ENCODE results near the gene SLC6A4.
"Not testable (repeated sequence)": the region's sequence is repeated elsewhere in the genome, so short reads cannot be mapped to it uniquely, and the experiment has no call there.

The SLC6A4 gene

DNA sequence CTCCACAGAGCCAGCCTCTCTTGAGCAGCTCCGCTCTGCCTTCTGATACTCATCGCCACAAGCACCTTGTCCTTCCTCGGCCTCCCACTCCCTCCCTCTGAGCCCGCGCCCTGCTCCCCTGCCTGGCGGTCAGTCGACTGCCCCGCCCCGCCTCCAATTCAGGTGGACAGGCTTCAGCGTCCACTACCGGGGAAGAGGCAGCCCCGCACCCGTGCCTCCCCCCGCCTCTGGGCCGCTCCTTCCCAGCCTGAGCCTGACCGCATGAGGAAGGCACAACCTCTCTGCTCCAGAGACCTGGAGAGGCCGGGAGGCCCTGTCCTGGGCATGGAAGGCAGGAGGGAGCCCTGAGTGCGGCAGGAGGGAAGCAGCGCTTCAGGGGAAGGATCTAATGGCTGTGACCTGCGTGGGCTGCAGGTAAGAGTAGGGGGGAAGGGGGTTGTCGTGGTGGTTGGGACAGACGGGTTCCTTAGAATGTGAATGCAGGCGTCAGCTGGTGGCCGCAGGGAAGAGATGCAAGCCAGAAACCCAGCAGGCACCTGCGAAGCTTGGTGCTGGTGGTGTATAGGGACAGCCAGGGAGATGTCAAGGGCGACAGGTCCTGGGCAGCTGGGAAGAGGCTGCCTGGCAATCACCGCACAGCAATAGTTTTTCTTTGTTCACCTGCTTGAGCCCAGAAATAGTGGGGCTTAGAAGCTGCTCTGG lies 3.0 kb upstream of the SLC6A4 start:
- DNase-seq: no peak

DNA sequence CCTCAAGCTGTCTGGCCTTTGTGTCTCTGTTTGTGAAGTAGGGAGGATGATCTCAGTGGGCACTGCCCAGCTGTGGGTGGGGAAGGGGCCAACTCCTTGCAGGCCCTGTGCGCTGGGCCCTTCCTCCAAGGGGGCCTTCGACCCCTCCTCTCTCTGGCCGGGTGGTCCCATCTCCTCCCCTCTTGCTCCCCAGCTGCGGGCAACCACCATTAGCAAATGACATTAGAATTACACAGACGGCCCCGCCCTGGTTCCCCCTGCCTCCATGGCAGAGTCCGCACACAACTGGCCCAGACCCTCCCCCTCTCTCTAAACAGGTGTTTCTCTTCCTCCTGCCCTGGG lies 2.5 kb upstream of the SLC6A4 start:
- DNase-seq: no peak

DNA sequence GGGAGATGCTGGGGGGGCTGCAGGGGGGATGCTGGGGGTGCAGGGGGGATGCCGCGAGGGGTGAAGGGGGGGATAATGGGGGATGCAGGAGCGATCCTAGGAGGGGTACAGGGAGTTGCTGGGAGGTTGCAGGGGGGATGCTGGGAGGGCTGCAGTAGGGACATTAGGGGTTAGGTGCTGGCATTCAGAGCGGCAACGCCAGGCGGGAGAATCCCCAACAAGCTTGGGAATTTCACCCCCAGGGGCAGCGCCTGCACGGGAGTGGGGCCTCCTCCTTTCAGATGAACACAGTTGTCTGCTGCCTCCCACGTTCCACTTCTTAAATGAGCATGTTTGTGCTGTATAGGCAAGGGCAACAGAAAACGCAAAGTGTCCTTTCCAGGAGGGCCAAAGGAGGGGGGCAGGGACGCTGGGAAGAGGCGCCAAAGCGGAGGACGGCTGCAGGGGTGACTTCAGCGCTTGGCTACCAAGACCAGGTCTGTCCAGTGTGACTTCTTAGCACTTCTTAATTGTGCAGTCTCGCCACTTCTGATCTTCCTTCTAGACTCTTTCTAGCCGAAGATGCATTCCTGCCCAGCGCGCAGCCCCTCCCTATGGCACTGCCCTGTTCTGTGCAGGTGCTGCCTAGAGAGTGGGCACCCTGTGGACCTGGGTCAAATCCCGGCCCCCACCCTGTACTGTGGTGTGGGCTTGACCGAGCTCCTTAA lies 2.0 kb upstream of the SLC6A4 start:
- no peak for DNase-seq

DNA sequence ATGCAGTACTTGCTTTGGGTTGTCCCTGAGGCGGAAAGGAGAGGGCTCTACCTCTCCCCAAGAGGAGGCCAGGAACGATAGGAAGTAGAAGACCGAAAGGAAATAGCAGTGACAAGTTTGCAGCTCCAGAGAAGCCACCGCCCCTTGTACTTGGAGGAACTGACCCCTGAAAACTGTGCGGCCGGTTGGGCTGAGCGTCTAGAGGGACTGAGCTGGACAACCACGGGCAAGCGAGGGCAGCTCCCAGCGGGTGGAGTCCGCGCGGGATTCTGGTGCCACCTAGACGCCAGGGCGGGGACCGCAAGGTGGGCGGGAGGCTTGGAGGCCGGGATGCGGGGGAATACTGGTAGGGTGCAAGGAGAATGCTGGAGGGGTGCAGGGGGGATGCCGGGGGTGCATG lies 1.3 kb upstream of the SLC6A4 start:
- no peak for DNase-seq

DNA sequence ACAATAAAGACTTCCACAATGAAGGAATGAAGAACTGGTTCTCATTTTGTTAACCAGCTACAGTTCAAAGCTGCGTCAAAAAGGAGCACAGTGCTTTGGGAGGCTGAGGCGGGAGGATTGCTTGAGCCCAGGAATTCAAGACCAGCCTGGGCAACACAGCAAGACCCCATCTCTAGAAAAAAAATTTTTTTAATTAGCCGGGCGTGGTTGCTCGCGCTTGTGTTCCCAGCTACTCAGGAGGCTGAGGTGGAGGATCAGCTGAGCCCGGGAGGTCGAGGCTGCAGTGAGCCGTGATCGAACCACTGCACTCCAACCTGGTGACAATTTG lies 764 bp upstream of the SLC6A4 start:
- no peak for DNase-seq

DNA sequence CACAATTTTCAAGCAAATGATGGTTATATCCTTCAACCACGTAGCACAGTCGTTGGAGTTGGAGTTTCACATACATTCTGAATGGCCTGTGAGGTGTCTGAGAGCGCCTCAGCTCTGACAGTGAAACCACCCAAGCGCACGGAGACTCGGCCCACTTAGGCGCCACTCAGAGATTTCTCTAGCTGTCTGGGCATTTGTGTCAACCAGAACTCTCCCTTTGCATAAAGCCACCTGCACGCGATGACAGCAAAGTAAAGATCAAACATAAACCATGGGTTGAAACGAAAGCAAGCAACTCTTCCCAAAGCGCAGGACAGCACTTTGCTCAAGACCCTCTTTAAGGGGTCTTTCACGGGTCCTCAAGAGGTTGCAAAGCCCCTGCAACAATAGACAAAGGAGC lies 533 bp downstream of the SLC6A4 start:
- no peak for DNase-seq

DNA sequence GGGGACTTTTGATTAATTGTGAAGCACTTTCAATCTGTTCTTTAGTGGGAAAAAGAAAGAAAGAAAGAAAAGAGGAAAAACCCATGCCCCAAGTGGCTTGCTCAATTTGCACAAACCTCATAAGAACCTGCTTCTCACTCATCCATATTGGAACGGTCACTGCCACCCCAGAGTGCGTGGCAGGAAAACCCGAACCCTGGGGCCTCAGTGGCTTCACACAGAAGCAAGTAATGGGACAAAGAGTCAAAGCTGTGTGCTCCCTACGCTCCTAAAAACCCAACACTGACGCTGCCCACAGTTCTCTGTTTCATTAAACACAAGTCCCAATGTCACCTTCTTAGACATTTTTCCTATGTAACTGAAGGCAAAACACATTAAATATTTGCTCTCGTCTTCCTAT lies 1.2 kb downstream of the SLC6A4 start:
- no peak for DNase-seq

DNA sequence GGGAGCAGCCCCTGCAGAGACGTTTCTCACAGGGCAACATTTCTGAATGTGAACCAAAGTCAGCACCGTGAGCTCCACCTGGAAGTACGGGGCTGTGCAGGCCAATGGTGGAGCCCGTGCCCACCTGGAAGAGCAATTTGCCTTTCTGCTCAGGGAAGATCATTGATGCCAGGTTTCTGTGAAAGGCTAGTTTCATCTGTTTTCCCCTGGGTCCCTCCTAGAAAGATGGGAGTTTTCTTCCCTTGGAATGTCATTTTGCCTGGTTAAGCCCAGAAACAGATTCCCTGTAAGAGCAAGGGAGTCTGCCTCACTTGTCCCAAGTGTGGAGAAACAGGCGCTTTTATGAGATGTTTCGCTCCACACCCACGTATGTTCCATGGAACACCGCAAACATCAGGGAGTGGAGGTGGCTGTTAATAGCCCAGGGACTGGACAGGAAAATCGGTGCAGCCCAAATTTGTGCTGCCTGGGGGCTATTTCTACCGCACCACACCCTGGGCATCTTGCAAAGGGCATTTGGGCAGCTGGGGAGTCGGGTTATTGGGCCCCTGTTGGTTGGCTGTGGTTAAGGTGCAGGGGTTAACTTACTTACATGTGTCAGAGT lies 2.6 kb downstream of the SLC6A4 start:
- no peak for DNase-seq

DNA sequence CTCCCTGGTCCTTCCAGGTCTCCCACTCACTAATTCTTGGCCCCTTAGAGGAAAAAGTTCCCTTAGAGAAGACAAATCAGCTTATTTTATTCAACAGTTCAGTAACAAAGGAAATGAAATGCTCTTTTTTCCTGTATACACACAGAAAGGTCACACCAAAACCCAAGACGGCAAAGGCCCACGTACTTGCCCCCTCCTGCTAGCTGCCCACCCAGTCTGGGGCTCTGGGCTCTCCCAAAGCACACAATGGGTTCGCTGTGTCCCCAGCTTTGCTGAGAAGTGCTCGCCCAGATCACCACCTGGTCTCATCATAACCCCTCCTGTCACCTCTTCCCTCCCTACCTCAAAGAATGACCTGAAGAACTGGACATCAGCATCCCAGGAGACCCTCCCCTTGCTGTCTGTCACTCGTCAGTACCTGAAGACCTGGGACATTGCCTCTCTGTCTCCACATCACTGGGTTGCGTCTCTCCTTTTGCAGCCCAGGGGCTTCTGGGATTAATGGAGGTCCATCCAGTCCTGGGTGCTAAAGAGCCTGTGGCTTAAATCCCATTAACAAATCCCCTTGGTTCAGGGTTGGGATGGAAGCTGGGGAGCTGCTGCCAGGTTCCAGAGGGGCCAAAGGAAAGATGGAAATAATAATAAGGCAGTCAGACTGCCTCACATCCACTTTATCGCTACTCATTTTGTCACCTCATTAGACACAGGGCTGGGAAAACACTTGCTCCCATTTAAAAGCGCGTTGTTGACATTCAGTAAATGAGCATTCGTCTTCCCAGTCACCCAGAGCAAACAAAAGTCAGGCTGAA lies 3.3 kb downstream of the SLC6A4 start:
- no peak for DNase-seq

DNA sequence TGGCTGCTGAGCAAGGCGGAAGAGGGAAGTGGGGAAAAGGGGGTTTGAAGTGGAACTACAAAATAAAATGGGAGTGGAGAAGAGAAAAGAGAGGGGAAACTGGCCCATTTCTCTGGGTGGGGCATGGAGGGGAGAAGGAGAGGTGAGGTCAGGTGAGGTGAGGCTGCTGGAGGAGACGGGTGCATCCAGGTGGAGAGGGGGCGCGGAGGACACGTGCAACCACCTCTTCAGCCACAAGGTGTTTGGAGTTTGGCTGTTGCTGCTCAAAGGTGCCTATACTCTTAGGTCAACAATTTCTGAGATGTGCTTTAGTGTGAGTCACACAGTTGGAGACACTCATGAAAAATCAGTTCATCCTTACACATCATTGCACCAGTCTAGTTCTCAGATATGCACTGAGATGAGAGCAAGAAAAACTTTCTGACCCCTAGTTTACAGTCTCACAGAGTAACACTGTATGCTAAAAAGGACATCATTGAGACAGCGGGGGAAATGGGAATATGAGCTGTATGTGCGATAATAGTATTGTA lies 4.8 kb downstream of the SLC6A4 start:
- DNase-seq: no peak

DNA sequence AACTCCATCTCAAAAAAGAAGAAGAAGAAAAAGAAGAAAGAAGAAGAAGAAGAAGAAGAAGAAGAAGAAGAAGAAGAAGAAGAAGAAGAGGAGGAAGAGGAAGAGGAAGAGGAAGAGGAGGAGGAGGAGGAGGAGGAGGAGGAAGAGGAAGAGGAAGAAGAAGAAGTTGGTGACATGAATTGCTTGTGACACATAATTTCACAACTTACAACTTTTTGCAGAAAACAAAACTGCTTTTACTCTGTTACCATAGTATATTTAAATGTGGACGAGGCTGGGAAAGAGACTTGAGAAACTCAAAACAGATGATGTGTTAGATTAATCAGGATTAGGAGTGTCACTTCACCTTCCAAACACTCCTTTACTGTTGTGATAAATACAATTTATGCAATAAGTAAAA lies 5.5 kb downstream of the SLC6A4 start:
- DNase-seq: not testable (repeated sequence)

DNA sequence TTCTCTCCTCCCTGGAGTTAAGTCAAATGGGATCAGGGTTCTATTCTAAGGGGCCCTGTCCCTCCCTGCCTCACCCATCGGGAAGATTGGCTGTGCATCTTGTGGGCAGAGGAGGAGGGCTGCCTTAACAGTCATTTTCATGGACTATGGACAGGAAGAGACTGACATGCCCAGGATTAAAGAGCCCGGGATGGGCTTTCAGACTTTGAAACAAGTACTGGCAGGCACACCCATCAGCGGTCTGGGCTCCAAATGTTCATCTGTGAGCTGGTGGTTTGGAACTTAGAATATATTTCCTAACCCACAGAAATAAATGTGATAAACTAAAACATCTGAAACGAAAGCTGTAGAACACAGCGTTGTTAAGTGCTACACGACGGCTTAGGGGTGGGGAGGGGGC lies 6.5 kb downstream of the SLC6A4 start:
- no peak for DNase-seq

DNA sequence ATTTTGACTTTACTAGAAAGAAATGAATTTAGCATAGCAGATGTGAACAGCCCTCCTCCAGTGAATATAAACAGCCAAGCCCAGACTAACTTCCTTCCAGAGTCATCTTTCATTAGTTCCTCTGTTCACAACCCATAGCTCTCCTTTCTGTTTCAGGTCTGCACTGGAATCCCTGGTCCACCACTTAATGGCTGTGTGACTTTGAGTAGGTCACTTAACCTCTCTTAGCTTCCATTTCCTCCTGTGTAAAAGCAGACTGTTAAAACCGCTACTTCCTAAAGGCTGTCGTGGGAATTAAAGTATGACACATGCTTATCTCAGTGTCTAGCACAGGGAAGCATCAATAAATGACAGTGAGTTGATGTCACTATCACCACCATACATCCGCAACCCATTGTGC lies 7.5 kb downstream of the SLC6A4 start:
- DNase-seq: no peak

DNA sequence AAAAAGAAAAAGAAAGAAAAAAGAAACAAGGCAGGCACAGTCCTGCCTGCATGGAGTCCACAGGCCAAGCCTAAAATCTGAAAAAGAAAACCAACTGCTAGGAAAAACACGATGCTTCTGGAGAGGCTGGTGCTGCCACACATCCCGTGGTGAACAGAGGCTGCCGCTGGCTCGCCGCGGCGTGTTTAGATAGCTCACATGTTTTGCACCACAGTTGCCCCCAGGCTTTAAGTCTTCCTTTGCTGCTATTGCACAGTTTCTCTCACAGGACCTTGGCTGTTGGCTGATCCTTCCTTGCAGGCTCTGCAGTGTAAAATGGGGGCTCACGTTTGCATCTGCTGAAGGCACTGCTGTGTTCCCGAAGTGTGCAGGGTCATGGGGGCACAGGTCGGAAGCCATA lies 8.6 kb downstream of the SLC6A4 start:
- DNase-seq: no peak

DNA sequence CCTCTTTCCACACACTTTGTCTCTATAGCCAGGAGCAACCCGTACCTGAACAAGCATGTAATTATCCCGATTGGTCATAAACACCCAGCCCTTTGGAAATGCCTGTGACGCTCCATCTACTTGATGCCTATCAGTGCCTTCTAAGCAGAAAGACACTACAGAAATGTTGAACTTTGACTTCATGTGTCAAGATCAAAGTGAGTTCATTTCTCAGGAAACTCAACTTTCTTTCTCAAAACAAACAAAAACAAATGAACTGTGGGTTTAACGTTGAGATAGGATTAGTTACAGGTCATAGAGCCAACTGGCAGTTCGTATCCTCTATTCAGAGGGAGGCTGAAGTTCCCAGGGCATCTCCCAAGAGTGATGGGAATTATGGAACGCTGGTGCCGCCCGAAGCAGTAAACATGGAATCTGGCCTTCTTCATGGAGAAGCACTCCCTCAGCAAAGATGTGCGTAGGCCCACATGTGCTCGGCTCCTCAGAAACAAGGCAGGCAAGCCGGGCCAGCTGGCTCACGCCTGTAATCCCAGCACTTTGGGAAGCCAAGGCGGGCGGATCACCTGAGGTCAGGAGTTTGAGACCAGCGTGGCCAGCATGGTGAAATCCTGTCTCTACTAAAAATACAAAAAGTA lies 9.5 kb downstream of the SLC6A4 start:
- DNase-seq: no peak

DNA sequence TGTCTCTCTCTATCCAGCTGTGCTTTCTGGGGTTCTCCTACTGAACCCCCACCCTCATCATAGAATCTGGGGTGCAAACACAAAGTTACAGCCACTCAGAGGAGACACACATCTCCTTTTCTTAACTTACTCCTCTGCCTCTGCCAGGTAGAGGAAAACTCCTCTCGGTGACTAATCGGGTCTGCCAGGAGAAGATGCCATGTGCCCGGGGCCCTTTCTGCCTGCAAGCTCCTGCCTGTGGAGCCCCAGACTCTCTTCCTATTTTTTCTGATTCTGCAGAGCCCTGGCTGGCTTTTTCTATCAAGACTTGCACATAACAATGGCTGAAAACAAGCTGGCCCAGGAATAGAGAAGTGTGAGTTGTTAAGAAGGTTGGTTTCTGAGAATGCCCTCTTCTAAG lies 10.4 kb downstream of the SLC6A4 start:
- no peak for DNase-seq

DNA sequence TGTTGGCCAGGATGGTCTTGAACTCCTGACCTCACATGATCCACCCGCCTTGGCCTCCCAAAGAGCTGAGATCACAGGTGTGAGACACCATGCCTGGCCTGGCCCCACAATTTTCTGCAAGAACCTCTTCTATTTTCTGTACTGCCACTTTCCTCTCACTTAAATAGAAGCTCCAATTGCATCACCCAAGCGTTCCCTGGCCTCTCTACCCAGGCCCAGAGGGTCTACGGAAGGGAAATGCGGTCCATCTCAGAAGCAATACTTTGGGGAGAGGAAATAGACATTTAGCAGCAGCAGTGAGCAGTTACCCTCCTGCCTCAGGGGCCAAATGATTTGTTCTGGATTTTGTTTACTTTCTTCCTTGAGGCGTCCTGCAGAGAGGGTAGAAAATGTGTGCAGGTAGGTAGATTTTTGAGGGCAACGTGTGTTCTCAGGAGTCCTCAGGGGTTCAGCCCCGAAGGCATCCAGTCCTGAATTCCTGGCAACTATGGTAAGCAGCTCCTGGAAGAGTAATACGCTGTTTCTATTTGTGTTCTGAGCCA lies 11.0 kb downstream of the SLC6A4 start:
- DNase-seq: no peak

DNA sequence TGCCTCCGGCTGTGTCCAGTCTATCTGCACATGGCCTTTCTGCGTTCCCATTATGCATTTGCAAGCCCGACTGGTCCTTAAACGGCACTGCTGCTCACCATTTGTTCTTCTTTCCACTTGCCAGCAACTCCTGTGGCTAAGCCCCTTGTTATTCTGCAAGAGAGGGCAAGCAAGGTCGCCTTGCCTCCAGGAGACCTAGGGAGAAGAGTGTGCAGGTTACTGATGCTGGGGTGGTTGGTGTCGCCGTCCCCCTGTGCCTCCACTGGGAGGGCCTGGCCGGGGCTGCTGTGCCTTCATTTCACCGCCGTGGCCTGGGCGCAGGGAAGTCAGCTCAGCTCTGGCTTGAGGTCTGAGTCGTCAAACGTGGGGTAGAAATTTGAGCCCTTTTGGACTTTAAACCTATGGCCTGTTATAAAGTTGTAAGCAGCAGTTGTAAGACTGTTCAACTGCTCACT lies 12.7 kb downstream of the SLC6A4 start:
- DNase-seq: no peak

DNA sequence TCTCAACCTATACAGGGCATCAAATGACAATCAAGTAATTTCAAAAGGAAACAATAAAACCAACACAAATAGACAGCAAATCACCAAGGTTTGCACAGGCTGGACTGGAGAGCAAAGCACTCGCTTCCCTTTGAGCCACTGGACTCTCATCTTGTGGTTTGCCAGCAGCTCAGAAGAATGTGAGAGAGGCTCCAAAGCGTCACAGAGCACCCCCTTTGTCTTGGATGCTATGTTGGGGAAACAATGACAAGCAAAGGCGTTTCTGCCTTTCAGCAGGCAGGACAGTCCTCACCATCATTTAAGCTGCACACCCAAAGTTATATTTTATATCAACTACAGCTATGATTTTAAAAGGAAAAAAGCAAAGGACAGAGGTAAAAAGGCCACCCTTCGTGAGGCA lies 13.2 kb downstream of the SLC6A4 start:
- no peak for DNase-seq

DNA sequence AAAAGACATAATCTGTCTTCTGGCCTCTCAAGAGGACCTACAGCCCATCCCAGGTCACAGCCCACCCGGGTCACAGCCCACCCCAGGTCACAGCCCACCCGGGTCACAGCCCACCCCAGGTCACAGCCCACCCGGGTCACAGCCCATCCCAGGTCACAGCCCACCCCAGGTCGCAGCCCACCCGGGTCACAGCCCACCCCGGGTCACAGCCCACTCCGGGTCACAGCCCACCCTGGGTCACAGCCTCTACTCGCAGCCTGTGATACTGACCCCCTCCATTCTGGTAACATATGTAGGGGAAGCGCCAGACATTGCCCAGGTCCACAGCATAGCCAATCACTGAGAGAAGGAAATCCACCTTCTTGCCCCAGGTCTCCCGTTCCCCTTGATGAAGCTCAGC lies 14.2 kb downstream of the SLC6A4 start:
- DNase-seq: no peak

DNA sequence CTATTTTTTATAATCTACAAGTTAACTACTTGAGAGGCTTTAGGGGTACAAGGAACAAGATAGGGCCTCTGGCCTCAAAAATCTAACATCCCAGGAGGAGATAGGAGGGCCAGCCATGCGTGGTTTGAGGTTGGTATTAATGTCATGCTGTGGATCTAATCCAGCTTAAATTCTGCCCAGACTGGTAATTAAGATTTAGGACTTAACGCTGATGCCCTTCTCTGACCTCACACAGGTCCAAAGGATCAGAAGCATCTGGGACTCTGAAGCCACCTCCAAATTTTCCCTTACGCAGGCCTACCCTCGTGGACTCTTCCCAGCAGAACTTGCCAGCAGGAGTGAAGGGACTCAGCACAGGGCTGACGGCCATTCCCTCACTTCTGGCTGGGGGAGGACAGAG lies 15.1 kb downstream of the SLC6A4 start:
- no peak for DNase-seq

DNA sequence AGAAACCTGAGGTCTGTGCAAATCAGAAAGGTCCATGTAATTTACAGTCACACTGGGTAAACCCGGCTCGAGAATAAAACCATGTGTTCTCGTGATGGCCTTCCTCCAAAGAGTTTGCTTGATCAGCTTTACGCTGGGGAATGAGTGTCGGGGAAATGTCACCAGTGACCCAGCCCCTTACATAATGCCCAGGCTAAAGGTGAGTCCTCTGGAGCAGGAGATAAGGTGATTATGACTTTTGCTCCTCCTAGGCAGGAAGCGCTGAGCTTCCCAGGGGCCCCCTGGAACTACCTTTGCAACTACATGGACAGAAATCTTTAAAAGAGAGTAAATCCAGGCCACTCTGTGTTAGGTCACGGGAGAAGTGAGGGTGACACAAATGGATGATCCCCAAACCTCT lies 15.7 kb downstream of the SLC6A4 start:
- DNase-seq: no peak

DNA sequence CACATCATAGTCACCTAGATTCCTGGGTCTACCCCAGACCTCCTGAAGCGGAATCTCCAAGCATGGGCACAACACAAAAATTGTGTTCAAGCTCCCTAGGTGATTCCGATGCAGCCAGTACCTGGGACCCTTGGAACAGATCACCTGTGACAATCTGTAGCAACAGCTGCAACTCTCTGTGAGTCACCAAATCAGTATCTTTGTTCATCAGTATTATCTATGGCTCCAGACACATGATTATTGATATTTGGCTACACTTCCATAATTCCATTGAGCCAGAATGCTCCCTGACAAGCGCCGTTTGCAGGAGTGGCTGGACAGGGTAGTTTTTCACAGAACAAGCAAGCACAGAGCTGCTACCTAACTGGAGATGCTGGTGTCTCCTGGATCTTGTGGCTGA lies 16.2 kb downstream of the SLC6A4 start:
- no peak for DNase-seq

Data from NCI-H446 (cell line).